ENCODE measurements around the gene NEUROD1.

GRCh38 chr2:181674461-181674860, 5.9 kb downstream of the NEUROD1 start:
- TF ChIP-seq CTCF (IDR thresholded peaks at IDR 0.05) (no peak), EZH2 (IDR thresholded peaks at IDR 0.05) (no peak)

Data from neural progenitor cell (in vitro differentiated cells).